HG02678 (cell line): ENCODE results near the gene C2orf74.
A peak's percentile ranks its signal among the peaks of the same experiment; 100 is the strongest.
"Not testable (repeated sequence)": the region's sequence is repeated elsewhere in the genome, so short reads cannot be mapped to it uniquely, and the experiment has no call there.

Experiments
- ATAC-seq: cut with Tn5 transposase; IDR thresholded peaks from one replicate; pipeline ENCODE4 v1.9.1; 2021; ENCODE audit warnings: mild to moderate bottlenecking, moderate library complexity; ENCODE audit not compliant: unreplicated experiment

C2orf74 gene

DNA sequence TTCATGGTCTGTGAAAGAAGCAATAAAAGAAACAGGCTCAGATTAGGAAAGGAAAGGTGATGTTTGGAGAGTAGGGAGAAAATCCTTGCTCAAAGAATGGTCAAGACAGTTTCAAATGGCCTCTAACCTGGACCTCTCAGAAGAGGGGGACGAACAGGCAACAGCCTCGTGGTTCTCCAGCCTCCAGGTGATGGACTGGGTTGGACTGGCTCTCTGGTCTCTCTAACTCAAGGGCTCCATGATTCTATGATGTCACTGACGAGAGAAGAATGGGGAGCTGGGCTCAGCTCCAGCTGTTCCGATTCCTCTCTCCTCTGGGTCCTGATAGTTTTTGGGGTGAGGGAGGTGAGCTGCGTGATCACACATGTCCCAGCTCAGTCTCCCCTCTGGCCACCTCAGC is at the start of gene C2orf74:
Gene C2orf74 (plus strand): TSS at position 301 of the 400 bp plus-strand sequence. CDS start 327 bp downstream, outside the sequence.
- no peak for ATAC-seq

GRCh38 chr2:61114147-61114546 is 47.8 kb upstream of the C2orf74 start:
- ATAC-seq = no peak

- no peak for ATAC-seq
These were observed 45.7 kb upstream of the C2orf74 start for GRCh38 chr2:61116302-61116701.

DNA sequence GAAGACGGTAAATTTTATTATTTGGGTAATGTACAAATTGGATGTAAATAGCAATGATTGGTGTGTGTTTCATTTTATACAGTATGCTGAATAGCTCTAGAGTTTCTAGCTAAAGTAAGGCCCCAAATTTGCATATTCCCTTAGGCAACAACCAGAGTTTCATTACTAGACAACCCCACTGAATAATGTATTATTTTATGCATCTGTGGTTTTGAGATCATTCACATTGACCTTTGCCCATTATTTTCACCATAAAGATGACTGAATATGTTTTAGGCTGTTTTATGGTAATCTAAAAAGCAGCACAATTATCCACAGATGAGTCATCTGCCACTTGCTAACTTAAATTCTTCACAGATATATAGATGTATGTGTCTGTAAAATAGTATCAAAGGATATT is 44.5 kb upstream of the C2orf74 start:
- ATAC-seq = no peak

DNA sequence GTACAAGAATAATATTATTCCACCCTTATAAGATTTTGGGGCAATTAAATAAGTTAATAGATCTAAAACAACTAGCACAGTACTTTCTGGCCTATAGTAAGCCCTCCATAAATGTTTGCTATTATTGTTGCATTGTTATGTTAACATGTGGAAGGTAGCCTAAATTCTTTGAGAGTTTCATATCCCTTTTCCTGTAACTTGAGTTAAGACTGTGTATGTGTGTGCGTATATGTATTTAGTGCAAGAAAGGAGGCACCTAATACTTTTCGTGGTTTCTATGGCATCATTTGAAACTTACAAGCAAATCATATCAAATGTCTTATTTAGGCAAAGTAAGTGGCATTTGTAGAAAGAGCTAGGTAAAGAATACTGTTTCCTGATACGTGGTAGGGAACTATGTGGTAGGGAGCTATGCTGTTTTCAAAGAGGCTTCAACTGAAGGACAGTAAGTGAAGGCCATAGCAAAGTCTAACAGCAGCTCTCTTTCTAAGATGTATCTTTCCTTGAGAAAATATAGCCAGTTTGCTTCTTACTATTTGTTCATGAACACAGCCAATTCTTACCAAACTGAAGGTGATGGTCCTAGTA is 36.8 kb upstream of the C2orf74 start:
- no peak for ATAC-seq

DNA sequence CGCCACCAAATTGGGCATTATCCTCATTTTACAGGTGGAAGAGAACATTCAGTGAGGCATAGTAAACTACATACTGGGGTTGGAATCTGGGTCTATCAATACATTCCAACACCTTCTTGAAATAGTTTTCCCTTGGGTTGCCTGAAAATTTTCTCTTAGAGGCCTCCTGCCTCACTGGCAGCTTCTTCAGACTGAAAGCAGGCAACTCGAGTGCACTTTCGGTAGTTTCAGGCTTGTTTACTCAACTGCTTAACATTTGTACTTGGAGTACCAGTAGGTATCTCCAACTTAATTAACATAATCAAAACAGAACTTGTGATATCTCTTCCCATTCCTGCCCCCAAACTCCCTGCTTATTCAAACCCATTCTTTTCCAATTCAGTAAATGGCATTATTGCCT is 36.2 kb upstream of the C2orf74 start:
- no peak for ATAC-seq

DNA sequence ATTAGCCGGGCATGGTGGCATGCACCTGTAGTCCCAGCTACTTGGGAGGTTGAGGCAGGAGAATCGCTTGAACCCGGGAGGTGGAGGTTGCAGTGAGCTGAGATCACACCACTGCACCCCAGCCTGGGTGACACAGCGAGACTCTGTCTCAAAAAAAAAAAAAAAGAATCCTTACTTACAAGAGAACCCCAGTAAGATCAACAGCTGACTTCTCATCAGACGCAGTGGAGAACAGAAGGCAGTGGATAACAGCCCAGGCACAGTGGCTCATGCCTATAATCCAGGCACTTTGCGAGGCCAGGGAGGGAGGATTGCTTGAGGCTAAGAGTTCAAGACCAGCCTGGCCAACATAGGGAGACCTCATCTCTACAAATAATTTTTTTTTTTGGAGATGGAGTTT is 33.9 kb upstream of the C2orf74 start:
- ATAC-seq = not testable (repeated sequence)

GRCh38 chr2:61134141-61134540 is 27.8 kb upstream of the C2orf74 start:
- ATAC-seq = no peak

DNA sequence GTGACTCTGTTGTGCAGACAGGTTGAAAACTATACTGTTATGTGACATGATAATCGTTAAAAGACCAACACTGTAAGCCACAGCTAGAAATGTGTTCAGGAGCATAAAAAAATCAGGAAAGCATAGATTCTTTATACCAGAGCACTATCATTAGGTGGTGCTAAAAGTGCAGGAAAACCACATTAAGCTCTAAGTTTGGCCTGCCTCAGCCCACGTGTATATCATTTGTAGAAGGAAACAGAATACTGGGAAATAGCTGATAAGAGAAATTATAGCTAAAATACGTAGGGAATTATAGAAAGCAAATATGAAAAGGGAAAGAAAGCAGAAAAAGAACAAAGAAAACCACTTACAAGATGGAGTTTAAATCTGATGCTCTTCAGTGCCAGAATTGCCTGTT is 26.5 kb upstream of the C2orf74 start:
- no peak for ATAC-seq

GRCh38 chr2:61138859-61139258 is 23.1 kb upstream of the C2orf74 start:
- ATAC-seq = no peak

GRCh38 chr2:61141151-61141550 is 20.8 kb upstream of the C2orf74 start:
- no peak for ATAC-seq

DNA sequence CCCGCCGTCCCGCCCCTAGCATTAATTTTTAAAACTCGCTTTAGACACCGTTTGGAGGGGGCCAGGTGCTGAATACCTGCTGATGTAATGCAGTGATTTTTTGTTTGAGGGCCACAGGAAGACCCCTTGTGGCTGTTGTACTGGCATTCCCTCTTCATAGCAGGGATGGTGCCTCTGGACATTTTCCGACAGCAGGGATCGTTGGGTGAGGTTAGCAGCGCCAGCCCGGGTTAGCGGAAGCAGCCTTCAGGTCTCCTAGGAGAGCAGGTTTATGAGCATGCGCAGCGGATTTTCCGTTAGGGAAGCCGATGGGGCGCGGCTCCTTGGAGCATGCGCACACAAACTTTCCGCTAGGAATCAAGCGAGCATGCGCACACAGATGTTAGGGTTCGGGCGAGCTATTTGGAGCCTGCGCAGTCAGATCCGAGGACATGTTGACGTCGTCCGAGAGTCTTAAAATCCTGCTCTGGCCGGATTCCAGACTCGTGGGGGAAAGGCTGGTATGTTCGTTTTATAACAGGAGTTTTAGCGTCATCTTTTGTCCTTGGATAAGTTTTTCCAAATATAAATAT is 17.2 kb upstream of the C2orf74 start:
- ATAC-seq = peak; percentile 93

DNA sequence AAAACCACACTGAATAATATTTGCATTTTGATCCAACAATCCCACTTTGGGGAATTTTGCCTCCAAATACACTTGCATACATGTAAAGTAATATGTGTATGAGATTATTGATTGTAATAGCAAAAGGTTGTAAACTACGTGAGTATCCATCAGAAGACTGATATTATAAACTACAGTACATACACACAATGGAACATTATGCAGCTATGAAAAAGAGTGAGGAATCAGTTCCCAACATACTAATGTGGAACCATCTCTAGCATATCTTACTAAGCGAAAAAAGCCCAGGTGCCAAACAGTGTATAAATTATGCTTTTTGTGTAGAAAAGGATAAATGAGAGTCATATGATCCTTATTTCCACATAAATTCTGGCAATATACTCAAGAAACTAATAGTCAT is 16.0 kb upstream of the C2orf74 start:
- no peak for ATAC-seq

DNA sequence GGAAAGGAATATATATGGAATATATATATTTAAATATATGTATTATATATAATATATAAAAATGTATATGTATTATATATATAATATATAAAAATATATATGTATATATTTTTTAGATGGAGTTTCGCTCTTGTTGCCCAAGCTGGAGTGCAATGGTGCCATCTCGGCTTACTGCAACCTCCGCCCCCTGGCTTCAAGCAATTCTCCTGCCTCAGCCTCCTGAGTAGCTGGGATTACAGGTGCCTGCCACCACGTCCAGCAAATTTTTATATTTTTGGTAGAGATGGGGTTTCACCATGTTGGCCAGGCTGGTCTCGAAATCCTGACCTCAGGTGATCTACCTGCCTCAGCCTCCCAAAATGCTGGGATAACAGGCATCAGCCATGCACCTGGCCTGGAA is 13.9 kb upstream of the C2orf74 start:
- not testable (repeated sequence) for ATAC-seq

DNA sequence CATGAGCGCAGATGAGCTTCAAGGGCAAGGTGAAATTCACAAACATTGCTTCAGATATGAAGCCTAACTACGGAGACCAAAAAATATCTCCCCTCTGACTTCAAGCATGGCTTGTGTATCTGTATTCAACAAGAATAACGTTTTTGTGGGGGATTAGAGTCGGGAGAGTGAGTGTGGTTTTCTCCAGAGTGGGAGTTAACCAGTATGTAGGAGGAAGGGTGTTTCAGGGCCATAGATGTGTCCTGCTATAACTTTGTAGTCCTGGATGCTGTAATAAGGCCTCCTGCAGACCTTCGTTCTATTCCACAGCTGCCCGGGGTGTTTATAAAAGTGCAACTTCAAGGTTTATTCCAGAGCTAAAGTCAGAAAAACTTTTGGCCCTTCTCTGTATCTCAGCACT is 12.9 kb upstream of the C2orf74 start:
- ATAC-seq = no peak

GRCh38 chr2:61151436-61151835 is 10.6 kb upstream of the C2orf74 start:
- no peak for ATAC-seq

DNA sequence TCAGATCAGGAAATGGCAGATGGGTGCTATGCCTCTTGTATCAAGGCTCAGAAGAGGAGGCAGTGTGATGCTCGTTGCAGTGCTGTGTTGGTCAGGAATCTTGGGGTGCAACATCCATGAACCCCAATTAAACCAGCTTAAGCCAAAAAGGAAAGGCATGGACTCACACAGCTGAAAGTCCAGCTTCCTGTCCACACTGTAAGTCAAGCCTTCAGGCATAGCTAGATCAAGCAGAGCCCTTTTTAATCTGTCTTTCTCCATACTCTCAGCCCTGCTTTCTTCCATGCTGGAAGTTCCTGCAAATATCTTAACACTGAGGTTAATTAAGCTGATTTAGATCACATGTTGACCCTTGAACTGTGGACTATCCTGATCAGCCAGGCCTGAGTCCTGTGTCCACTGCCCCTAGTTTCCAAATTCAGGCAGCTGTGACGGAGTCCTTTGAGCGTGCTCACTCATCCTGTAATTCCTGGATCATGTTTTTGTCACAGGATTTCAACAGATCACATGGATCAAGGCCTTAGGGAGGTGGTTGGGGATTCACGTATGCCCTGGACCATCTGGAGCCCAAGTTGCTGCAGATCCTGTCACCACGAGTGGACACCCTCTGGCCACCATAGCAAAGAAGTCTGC is 4.5 kb upstream of the C2orf74 start:
- ATAC-seq = no peak

DNA sequence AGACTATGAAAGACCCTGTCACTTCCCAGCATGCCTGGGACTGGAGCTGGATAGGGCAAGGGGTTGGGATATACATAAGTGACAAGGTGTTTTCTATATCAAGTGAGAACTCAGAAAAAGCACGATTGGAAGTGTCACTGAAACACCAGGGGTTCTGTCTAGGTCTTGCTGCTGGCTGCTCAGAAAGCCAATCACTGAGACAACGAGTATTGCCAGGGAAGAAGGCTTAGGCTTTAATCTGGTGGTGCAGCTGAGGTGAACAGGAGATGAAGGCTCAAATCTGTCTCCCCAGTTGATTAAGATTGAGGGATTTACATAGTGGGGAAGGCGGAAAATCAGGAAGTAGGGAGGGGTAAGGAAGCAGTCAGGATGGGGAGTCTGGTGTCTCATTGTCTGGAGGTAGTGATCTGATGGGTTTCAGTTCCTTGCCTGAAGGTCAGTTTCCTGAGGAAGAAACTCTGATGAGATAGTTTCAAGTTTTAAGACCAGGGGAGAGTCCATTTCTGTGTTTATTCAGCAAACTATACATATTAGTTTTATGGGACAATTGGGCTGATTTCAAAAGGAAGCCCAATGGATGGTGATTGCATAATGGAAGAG is 3.5 kb upstream of the C2orf74 start:
- ATAC-seq = no peak

GRCh38 chr2:61162721-61163120 is 733 bp downstream of the C2orf74 start:
- no peak for ATAC-seq

DNA sequence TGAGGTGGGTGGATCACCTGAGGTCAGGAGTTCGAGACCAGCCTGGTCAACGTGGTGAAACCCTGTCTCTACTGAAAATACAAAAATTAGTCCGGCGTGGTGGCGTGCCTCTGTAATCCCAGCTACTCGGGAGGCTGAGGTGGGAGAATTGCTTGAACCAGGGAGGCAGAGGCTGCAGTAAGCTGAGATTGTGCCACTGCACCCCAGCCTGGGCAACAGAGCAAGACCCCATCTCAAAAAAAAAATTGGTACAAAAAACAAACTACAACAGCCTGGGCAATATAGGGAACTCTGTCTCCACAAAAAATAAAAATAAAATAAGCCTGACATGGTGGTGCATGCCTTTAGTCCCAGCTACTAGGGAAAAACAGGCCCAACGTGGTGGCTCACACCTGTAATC is 3.1 kb downstream of the C2orf74 start:
- not testable (repeated sequence) for ATAC-seq

DNA sequence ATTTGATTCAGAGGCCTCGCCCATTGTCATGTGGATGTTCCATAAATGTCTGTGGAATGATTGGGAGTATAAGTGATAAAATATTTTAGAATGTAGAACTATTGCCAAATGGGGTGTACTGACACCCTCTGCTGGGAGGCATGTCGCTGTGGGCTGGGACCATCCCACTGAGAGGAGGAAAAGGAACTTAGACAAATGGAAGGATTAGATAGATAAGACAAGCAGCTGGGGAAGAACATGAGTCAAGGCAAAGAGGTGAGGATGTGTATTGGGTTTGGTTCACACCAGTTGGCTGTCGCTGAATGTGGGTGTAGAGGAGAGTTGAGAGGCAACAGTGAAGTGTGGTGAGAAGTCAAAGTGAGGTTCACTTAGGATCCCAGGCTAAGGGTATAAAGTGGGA is 4.0 kb downstream of the C2orf74 start:
- no peak for ATAC-seq

- no peak for ATAC-seq
These were observed 5.6 kb downstream of the C2orf74 start for GRCh38 chr2:61167579-61167978.
